Right atrium auricular region (tissue), 2 donors: ENCODE data around the gene FMO2. TPM values are rescaled to one million over a fixed set of nuclear protein-coding genes. Genes with fewer than 3 reads are reported as not detected.

Source experiments
- DNase-seq: peaks from one replicate; pipeline ENCODE4 v3.0.0-alpha.2; 2019; ENCODE audit warnings: low spot score
- H3K27ac ChIP-seq, 2 donors: fragments of 200-600 bp; sonication (generic); 1 replicate in 1 of 2; 2 replicates in 1 of 2; pipeline ENCODE4 v1.5.1; 2016 to 2019
- H3K27me3 ChIP-seq, 2 donors: fragments of 200-600 bp; sonication (generic); one replicate each; pipeline versions ENCODE4 v1.5.1 to v1.6.0; 2017 to 2019
- H3K36me3 ChIP-seq: fragments of 200-600 bp; sonication (generic); one replicate; pipeline ENCODE4 v1.5.1; 2016
- H3K4me1 ChIP-seq, 2 donors: fragments of 200-600 bp; sonication (generic); one replicate each; pipeline versions ENCODE4 v1.5.1 to v1.6.0; 2017 to 2019
- H3K4me3 ChIP-seq, 2 donors: fragments of 200-600 bp; sonication (generic); 1 replicate in 1 of 2; 2 replicates in 1 of 2; pipeline ENCODE4 v1.5.1; 2017 to 2019; ENCODE audit warnings: mild to moderate bottlenecking in 1 of 2, moderate library complexity in 1 of 2
- H3K9me3 ChIP-seq, 2 donors: fragments of 200-600 bp; sonication (generic); one replicate each; pipeline ENCODE4 v1.5.1; 2019
- total RNA-seq, 2 donors: library from RNA; depleted of rRNA; stranded (reverse); fragments of >200 nt; gene quantifications; one replicate each; pipeline ENCODE4 v1.1.0, GENCODE V29; 2016
- TF ChIP-seq, protein P1 (sequence below), 2 donors: fragments of 200-600 bp; sonication (generic); IDR thresholded peaks; one replicate each; pipeline ENCODE4 v1.5.1; 2019; ENCODE audit warnings: antibody characterized with exemption in 2 of 2

FMO2 gene
- total RNA-seq, 2 donors from 2014 or later = 28.4 to 66.6 TPM

DNA sequence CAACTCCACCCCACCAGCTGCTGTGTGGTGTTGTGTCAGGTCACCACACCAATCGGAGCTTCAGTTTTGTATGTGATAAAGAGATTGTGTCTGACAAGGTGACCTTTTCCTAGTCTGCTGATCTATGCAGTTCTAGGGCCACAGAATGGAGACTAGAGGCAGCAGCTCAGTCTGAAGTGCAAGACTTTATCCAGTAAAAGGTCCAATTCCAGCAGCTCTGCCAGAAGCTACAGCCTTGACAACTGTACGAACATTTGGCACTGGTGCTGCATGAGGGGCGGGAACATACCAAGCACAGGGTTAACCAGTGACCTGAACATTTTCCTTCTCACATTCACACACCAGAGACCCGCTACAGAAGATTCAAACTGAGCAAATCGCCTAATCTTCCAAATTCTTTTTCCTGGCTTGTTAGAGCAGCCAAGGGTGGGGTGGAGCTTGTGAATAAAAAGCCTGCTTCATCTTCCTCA, 72.5 kb downstream of the FMO2 start:
- Histone ChIP-seq H3K9me3 (no peaks in the 10 kb centered on the region), H3K4me1 (peaks cover 0 to 12% of the 10 kb centered on the region in 2 donors), H3K27me3 (no peaks in the 10 kb centered on the region), H3K36me3 (no peaks in the 10 kb centered on the region), H3K4me3 (no peak overlapping the region), H3K27ac (no peak overlapping the region)
- TF ChIP-seq, protein P1, sequence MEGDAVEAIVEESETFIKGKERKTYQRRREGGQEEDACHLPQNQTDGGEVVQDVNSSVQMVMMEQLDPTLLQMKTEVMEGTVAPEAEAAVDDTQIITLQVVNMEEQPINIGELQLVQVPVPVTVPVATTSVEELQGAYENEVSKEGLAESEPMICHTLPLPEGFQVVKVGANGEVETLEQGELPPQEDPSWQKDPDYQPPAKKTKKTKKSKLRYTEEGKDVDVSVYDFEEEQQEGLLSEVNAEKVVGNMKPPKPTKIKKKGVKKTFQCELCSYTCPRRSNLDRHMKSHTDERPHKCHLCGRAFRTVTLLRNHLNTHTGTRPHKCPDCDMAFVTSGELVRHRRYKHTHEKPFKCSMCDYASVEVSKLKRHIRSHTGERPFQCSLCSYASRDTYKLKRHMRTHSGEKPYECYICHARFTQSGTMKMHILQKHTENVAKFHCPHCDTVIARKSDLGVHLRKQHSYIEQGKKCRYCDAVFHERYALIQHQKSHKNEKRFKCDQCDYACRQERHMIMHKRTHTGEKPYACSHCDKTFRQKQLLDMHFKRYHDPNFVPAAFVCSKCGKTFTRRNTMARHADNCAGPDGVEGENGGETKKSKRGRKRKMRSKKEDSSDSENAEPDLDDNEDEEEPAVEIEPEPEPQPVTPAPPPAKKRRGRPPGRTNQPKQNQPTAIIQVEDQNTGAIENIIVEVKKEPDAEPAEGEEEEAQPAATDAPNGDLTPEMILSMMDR (IDR thresholded peaks at IDR 0.05) = no peak
- DNase-seq = no peak

DNA sequence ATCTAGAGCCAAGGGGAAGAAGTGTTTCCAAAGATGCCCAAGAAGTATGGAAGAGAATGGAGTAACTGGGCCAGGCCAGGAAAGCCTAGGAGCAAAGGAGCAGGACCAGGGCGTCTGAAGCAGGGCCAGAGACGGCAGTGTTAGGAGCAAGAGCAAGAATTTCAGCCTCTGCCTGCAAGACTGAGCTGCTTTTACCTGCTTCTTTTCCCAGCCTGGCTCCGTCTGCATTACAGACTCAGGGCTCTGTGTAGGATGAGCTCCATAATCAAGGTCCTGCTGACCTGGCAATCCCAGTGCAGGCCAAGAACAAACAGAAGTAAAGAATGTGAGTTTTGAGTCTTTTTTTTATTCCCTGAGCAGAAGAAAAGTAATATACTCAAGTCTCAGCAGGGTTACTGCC, 73.3 kb downstream of the FMO2 start:
- Histone ChIP-seq H3K4me3 (no peak overlapping the region), H3K36me3 (no peaks in the 10 kb centered on the region), H3K9me3 (no peaks in the 10 kb centered on the region), H3K27me3 (no peaks in the 10 kb centered on the region), H3K27ac (no peak overlapping the region), H3K4me1 (peaks cover 0 to 12% of the 10 kb centered on the region in 2 donors)
- DNase-seq = no peak
- TF ChIP-seq, protein P1 (IDR thresholded peaks at IDR 0.05) = no peak

DNA sequence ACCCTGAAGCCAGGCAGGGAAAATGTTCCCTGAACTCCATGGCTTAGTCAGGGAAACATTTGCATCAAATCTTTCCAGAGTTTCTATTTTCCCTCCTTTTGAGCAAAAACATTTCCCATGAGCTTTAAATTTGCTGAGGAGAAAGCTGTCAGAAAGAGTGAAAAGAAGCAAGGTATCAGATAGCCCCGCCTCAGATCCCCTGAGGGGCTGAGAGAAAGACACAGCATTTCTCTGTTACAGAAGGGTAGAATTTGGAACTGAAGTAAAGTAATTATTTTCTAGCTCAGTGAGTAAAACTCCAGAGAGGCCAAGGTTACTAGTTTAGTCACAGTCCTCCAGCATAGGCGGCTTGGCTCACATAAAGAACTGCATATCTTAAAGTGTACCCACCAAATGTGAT, 73.8 kb downstream of the FMO2 start:
- TF ChIP-seq, protein P1 (IDR thresholded peaks at IDR 0.05) = no peak
- no peaks in the 10 kb centered on the region for H3K9me3 ChIP-seq
- no peak overlapping the region for H3K4me3 ChIP-seq
- no peak for DNase-seq
- peaks cover 0 to 12% of the 10 kb centered on the region in 2 donors for H3K4me1 ChIP-seq
- H3K27ac ChIP-seq = no peak overlapping the region
- no peaks in the 10 kb centered on the region for H3K27me3 ChIP-seq
- H3K36me3 ChIP-seq = no peaks in the 10 kb centered on the region

Other genes starting within 250 kb of the FMO2 start
- gene MROH9, start 249.8 kb upstream of the FMO2 start, total RNA-seq = not detected
- 1 to 10 TPM; 2.4 TPM for gene FMO3, start 94.4 kb upstream of the FMO2 start, total RNA-seq
- under 1 TPM; 0.37 to 0.47 TPM for gene FMO1, start 63.2 kb downstream of the FMO2 start, total RNA-seq
- 10 to 100 TPM in 1 of 2 donors, 1 to 10 TPM in 1; 6.9 to 11.8 TPM for gene FMO4, start 128.9 kb downstream of the FMO2 start, total RNA-seq